GM19023 (cell line): ENCODE measurements around the gene GSPT1.
"Not testable (repeated sequence)": the region's sequence is repeated elsewhere in the genome, so short reads cannot be mapped to it uniquely, and the experiment has no call there.

Experiments
- ATAC-seq: cut with Tn5 transposase; IDR thresholded peaks from one replicate; pipeline ENCODE4 v1.9.1; 2021; ENCODE audit warnings: mild to moderate bottlenecking, moderate library complexity; ENCODE audit not compliant: unreplicated experiment

GSPT1 gene

GRCh38 chr16:11915644-11916523 lies at the start of gene GSPT1:
GSPT1 (minus strand) TSS chr16:11915956; CDS start chr16:11915720, 236 bp downstream.
- peak; percentile 81 for ATAC-seq

- ATAC-seq: peak; percentile 75
These were observed 49.2 kb upstream of the GSPT1 start, which contains the start of gene TNFRSF17 for GRCh38 chr16:11964761-11965551. TNFRSF17 (plus strand) TSS chr16:11965210; CDS start chr16:11965325, 115 bp downstream.

GRCh38 chr16:11963706-11964105 lies 48.0 kb upstream of the GSPT1 start:
- ATAC-seq: no peak

- ATAC-seq: not testable (repeated sequence)
These were observed 47.2 kb upstream of the GSPT1 start for GRCh38 chr16:11962978-11963377.

GRCh38 chr16:11962457-11962856 lies 46.7 kb upstream of the GSPT1 start:
- not testable (repeated sequence) for ATAC-seq

- no peak for ATAC-seq
These were observed 42.0 kb upstream of the GSPT1 start for GRCh38 chr16:11957591-11958395.

- ATAC-seq: no peak
These were observed 40.8 kb upstream of the GSPT1 start for GRCh38 chr16:11956558-11956957.

GRCh38 chr16:11955713-11956123 lies 40.0 kb upstream of the GSPT1 start:
- ATAC-seq: no peak

- not testable (repeated sequence) for ATAC-seq
These were observed 37.8 kb upstream of the GSPT1 start for GRCh38 chr16:11953576-11953975.

GRCh38 chr16:11950388-11950787 lies 34.6 kb upstream of the GSPT1 start:
- ATAC-seq: no peak

- peak; percentile 57 for ATAC-seq
These were observed 33.8 kb upstream of the GSPT1 start for GRCh38 chr16:11949527-11949926.

GRCh38 chr16:11948819-11949218 lies 33.1 kb upstream of the GSPT1 start:
- no peak for ATAC-seq

GRCh38 chr16:11946433-11946832 lies 30.7 kb upstream of the GSPT1 start:
- no peak for ATAC-seq

GRCh38 chr16:11941945-11942344 lies 26.2 kb upstream of the GSPT1 start, which contains the start of gene NPIPB2:
NPIPB2 (minus strand) TSS chr16:11942045; CDS start chr16:11942045, 0 bp downstream.
- ATAC-seq: not testable (repeated sequence)

- not testable (repeated sequence) for ATAC-seq
These were observed 11.6 kb upstream of the GSPT1 start for GRCh38 chr16:11927350-11927749.

GRCh38 chr16:11924046-11924445 lies 8.3 kb upstream of the GSPT1 start:
- ATAC-seq: not testable (repeated sequence)

GRCh38 chr16:11916524-11917285 lies 949 bp upstream of the GSPT1 start:
- ATAC-seq: no peak

GRCh38 chr16:11915114-11915643 lies 577 bp downstream of the GSPT1 start:
- ATAC-seq: peak; percentile 34

GRCh38 chr16:11914210-11915113 lies 1.3 kb downstream of the GSPT1 start:
- no peak for ATAC-seq
